ENCODE data around the gene NKD1. TPM values are rescaled to one million over a fixed set of nuclear protein-coding genes. Genes with fewer than 3 reads are reported as not detected.

Gene NKD1
- total RNA-seq, 1 experiment from 2014 or later = 11.4 TPM

GRCh38 chr16:50515218-50515617, 33.0 kb upstream of the NKD1 start:
- POLR2A ChIA-PET = no interaction called here
- intact Hi-C loops (cut with micrococcal nuclease) = no loop called here
- no TSS peak for BruUV-seq (replicated peaks)

More at GRCh38 chr16:50515218-50515617, 33.0 kb upstream of the NKD1 start:
- no peak overlapping the region for H3K4me2 ChIP-seq (ENCODE audit: low read length)
- no peaks in the 10 kb centered on the region for H3K9me2 ChIP-seq (ENCODE audit: insufficient read depth)
- H3K27ac ChIP-seq (ENCODE audit: low read depth, low read length) = no peak overlapping the region
- no peak for ATAC-seq
- H3K4me3 ChIP-seq (replicated peaks in 1 of 2; ENCODE audit: low read depth in 1 of 2, low read length in 2 of 2) = no peak overlapping the region
- H3K36me3 ChIP-seq (ENCODE audit: control insufficient read depth in 1 of 2, insufficient read depth in 2 of 2, low read length in 2 of 2) = no peaks in the 10 kb centered on the region
- H3K4me1 ChIP-seq (ENCODE audit: control insufficient read depth in 1 of 2, insufficient read depth in 2 of 2, low read length in 2 of 2) = no peaks in the 10 kb centered on the region
- DNase-seq (ENCODE audit: low read depth, low spot score) = no peak
- no peak overlapping the region for H3K9ac ChIP-seq (ENCODE audit: low read length)
- RAD21 ChIA-PET (ENCODE audit: low non-redundant PET in 1 of 2, low total read pairs in 2 of 2, uncharacterized antibody in 2 of 2, unreplicated experiment in 2 of 2) = no interaction called here
- peaks cover 0 to 8% of the 10 kb centered on the region in 2 experiments; a peak in 1 of 4 replicates for H3K9me3 ChIP-seq (ENCODE audit: control insufficient read depth in 1 of 2, insufficient read depth in 1 of 2, low read depth in 1 of 2, low read length in 2 of 2)
- no peaks in the 10 kb centered on the region for H4K20me1 ChIP-seq (ENCODE audit: insufficient read depth)
- no peaks in the 10 kb centered on the region for H3K79me2 ChIP-seq (ENCODE audit: insufficient read depth, low read length)
- TF ChIP-seq CEBPB (IDR thresholded peaks at IDR 0.05; ENCODE audit: low read depth) (no peak), EZH2phosphoT487 (IDR thresholded peaks at IDR 0.05; ENCODE audit: borderline replicate concordance) (no peak), CBX3 (IDR thresholded peaks at IDR 0.05; ENCODE audit: low read depth) (no peak), SRF (IDR thresholded peaks at IDR 0.05; ENCODE audit: low read depth) (no peak), SIN3A (IDR thresholded peaks at IDR 0.05; ENCODE audit: low read depth) (no peak), FOSL1 (IDR thresholded peaks at IDR 0.05; ENCODE audit: low read depth) (no peak), ELF1 (IDR thresholded peaks at IDR 0.05; ENCODE audit: borderline replicate concordance, low read depth) (no peak)
- TF ChIP-seq, protein P1, sequence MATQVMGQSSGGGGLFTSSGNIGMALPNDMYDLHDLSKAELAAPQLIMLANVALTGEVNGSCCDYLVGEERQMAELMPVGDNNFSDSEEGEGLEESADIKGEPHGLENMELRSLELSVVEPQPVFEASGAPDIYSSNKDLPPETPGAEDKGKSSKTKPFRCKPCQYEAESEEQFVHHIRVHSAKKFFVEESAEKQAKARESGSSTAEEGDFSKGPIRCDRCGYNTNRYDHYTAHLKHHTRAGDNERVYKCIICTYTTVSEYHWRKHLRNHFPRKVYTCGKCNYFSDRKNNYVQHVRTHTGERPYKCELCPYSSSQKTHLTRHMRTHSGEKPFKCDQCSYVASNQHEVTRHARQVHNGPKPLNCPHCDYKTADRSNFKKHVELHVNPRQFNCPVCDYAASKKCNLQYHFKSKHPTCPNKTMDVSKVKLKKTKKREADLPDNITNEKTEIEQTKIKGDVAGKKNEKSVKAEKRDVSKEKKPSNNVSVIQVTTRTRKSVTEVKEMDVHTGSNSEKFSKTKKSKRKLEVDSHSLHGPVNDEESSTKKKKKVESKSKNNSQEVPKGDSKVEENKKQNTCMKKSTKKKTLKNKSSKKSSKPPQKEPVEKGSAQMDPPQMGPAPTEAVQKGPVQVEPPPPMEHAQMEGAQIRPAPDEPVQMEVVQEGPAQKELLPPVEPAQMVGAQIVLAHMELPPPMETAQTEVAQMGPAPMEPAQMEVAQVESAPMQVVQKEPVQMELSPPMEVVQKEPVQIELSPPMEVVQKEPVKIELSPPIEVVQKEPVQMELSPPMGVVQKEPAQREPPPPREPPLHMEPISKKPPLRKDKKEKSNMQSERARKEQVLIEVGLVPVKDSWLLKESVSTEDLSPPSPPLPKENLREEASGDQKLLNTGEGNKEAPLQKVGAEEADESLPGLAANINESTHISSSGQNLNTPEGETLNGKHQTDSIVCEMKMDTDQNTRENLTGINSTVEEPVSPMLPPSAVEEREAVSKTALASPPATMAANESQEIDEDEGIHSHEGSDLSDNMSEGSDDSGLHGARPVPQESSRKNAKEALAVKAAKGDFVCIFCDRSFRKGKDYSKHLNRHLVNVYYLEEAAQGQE (IDR thresholded peaks at IDR 0.05; ENCODE audit: low read depth) = no peak
- TF ChIP-seq, protein P2, sequence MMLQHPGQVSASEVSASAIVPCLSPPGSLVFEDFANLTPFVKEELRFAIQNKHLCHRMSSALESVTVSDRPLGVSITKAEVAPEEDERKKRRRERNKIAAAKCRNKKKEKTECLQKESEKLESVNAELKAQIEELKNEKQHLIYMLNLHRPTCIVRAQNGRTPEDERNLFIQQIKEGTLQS (IDR thresholded peaks at IDR 0.05) = no peak
- no peak overlapping the region for H2AFZ ChIP-seq (ENCODE audit: low read depth, low read length, poor library complexity, severe bottlenecking)
- CTCF ChIA-PET = no interaction called here
- H3K27me3 ChIP-seq (ENCODE audit: insufficient read depth, low read length) = no peaks in the 10 kb centered on the region
